NCI-H748 (cell line): ENCODE data around the gene SPI1.

Experiments
- DNase-seq: peaks from one replicate; lab custom pipeline; 2025; ENCODE audit not compliant: unreplicated experiment; lab: John Stamatoyannopoulos, UW

The SPI1 gene

DNA sequence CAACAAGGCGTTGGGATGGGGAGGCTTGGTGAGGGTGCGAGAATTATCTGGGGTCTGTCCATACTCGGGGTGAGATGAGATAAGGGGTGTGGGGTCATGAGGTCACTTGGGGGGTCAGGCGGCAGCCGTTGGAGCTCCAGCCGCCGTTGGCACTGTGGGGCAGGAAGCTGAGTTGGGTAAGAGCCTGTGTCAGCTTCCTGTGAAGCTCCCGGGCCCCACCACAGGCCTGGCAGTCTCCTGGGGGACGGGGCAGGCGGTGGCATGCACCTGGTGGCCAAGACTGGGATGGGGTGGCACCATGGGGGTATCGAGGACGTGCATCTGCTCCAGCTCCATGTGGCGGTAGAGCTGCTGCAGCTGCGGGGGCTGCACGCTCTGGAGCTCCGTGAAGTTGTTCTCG is 18.8 kb downstream of the SPI1 start:
- DNase-seq = no peak

- DNase-seq = no peak
These were observed 19.2 kb downstream of the SPI1 start for GRCh38 chr11:47359162-47359561.

- DNase-seq = no peak
These were observed 19.7 kb downstream of the SPI1 start for GRCh38 chr11:47358731-47359051.

- no peak for DNase-seq
These were observed 20.2 kb downstream of the SPI1 start for GRCh38 chr11:47357985-47358730.

- DNase-seq = no peak
These were observed 21.4 kb downstream of the SPI1 start for GRCh38 chr11:47356998-47357329.

GRCh38 chr11:47356129-47356997 is 22.0 kb downstream of the SPI1 start:
- no peak for DNase-seq

DNA sequence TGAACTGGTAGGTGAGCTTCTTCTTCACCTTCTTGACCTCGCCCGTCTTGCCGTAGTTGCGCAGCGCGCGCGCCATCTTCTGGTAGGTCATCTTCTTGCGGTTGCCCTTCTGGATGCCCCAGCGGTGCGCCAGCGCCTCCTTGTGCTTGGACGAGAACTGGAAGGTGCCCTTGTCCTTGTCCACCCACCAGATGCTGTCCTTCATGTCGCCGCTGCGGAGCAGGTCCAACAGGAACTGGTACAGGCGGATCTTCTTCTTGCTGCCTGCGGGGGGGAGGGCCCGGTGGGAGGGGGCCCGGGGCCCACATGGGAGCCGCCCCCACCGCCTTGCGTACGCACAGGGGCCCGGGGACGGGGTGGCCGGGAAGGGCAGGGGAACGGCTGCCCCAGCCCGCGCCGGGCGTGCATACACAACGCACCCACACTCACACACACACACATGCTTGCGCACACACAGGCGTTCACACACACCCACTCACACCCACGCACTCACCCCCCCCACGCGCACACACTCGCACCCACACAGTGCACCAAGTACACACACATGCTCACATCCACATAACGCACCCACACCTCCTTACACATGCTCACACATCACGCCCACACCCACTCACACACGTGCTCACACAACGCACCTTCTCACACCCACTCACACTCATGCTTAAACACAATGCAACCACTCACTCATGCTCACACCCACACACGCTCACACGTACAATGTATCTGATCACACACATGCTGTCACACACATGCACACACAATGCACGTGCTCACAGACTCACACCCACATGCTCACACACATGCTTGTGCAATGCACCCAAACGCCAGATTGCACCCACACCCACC is 22.8 kb downstream of the SPI1 start:
- DNase-seq = peak; percentile 94

DNA sequence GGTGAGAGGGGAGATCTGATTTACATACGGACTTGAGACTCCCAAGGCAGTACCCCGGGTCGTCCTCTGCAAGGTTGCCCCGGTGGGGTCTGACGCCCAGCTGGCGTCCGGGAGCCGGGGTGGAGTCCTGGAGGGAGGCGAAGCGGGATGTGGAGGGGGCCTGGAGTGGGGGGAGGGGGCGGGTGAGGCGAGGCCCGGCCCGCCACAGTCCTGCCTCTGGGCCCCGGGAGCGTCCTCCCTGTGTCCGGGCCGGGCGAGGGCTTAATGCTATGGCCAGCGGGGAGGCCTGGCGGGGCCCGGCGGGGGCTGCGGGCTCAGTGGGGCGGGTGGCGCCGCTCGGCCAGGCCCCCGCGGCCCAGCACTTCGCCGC is 23.4 kb downstream of the SPI1 start:
- DNase-seq = no peak

GRCh38 chr11:47353978-47354774 is 24.2 kb downstream of the SPI1 start:
- no peak for DNase-seq

- no peak for DNase-seq
These were observed 25.8 kb downstream of the SPI1 start, which contains the start of gene MYBPC3 for GRCh38 chr11:47352556-47352955. MYBPC3 (minus strand) TSS chr11:47352702; CDS start chr11:47352647, 55 bp downstream.

- DNase-seq = no peak
These were observed 26.9 kb downstream of the SPI1 start for GRCh38 chr11:47351156-47352126.

- no peak for DNase-seq
These were observed 28.0 kb downstream of the SPI1 start for GRCh38 chr11:47350315-47350714.

- DNase-seq = no peak
These were observed 28.7 kb downstream of the SPI1 start for GRCh38 chr11:47349521-47350095.

DNA sequence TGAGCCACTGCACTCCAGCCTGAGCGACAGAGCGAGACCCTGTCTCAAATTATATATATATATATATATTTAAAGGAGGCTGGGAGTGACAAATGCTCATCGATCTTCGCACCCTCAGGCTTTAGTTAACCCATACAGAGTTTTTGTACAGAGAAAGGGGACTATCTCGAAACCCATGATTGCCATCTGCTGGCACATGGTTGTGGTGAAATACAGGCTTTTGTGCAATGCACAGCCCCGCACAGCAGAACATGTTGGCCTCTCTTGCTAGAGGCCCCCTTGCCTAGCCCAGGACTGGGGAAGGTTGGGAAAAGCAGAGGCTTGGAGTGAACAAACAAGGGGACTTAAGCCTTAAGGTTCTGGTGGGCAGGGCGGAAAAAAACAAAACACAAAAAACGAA is 29.5 kb downstream of the SPI1 start:
- DNase-seq = peak; percentile 36

DNA sequence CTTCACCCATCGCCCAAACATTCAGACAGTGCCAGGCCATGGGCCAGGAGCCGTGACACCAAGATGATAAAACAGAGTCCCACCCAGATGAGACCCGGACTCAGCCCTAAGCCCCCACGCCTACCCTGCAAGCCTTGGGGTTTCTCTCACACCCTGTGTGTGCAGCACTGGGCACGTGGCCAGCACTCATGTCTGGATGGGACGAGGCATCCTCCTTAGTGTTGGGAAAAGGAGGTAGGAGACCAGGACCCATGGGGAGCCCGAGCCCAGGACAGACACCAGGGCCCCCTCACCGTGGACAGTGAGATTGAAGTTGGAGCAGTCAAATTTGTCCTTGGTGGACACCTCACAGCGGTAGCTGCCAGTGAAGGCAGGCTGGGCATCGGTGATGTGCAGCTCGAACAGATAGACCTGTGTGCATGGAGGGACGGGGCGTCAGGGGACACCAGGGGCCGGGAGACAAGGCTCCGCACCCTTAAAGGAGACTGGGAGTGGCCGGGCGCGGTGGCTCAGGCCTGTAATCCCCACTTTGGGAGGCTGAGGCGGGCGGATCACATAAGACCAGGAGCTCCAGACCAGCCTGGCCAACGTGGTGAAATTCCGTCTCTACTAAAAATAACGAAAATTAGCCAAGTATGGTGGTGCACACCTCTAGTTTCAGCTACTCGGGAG is 30.1 kb downstream of the SPI1 start:
- DNase-seq = no peak

DNA sequence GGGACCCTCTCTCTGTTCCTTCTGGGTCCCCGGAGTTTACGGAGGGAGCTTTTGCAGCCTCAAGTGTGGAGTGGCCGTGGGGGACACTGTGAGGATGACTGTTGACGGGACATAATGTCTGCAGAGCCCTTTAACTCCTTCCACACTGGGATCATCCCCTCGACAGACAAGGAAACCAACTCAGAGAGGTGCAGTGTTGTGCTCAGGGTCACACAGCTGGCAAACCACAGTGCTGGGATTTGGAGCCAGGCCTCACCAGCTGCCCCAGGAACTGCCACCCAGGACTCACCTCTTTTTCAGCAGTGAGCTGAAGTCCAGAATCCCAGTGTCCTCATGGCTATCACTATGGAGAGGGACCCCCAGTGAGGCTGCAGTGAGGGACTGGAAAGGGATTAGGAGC is 31.2 kb downstream of the SPI1 start:
- DNase-seq = no peak

DNA sequence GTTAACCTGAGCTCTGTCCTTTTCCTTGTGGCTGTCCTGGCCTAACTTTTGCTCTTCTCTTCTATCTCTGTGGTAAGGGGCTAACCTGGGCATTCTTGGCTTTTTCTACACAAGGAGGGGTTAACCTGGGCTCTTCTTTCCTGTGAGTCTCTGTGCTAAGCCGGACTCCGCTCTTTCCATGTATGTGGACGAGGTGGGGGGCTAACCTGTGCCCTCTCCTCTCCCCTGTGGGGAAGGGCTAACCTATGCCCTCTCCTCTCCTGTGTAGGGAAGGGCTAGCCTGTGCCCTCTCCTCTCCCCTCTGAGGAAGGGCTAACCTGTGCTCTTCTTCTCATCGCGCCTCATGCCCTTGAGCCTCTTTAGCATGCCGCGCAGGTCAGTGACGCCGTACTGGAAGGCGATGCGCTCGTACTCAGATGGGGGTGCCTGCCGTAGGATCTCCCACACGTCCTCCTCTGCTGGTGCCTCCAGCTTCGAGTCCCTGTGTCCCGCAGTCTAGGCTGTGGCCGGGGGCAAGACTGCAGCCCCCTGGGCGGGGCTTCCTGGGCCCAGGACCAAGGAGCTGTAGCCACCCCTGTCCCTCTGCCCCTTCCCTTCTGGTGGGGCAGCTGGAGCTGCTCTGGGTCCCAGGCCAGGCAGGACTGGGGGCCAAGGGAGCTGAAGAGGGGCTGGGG is 32.3 kb downstream of the SPI1 start:
- no peak for DNase-seq

DNA sequence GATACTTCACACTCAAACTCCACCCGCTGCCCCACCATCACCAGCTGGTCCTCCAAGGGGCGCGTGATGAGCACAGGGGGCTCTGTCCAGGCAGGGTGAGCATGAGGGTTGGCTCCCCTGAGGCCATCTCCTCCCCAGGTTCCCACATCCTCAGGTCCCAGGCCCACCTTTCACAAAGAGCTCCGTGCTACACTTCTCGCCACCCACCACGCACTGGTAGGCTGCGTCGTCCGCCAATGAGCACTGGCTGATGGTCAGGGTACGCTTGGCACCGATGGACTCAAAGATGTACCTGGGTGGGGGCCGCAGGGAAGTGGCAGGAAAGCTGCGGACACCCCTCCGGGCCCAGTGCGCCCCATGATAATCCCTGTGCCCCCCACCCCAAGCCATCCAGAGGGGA is 35.5 kb downstream of the SPI1 start:
- DNase-seq = no peak
